ENCODE measurements around the gene AKAP13.
"Not testable (repeated sequence)": the region's sequence is repeated elsewhere in the genome, so short reads cannot be mapped to it uniquely, and the experiment has no call there.

AKAP13 gene

GRCh38 chr15:85639752-85640381, 259.5 kb downstream of the AKAP13 start:
- no peak for DNase-seq

- DNase-seq, result no peak
Measured at GRCh38 chr15:85642065-85642692, 261.8 kb downstream of the AKAP13 start.

GRCh38 chr15:85642693-85643066, 262.3 kb downstream of the AKAP13 start:
- DNase-seq, result no peak

- no peak for DNase-seq
Measured at GRCh38 chr15:85646538-85647091, 266.2 kb downstream of the AKAP13 start.

GRCh38 chr15:85649372-85649771, 269.0 kb downstream of the AKAP13 start:
- no peak for DNase-seq

GRCh38 chr15:85651548-85651947, 271.1 kb downstream of the AKAP13 start:
- no peak for DNase-seq

- DNase-seq, result no peak
Measured at GRCh38 chr15:85652457-85652856, 272.1 kb downstream of the AKAP13 start.

- no peak for DNase-seq
Measured at GRCh38 chr15:85657132-85657531, 276.7 kb downstream of the AKAP13 start.

- DNase-seq, result no peak
Measured at GRCh38 chr15:85658816-85659215, 278.4 kb downstream of the AKAP13 start.

GRCh38 chr15:85661859-85662258, 281.5 kb downstream of the AKAP13 start:
- DNase-seq, result no peak

- not testable (repeated sequence) for DNase-seq
Measured at GRCh38 chr15:85665677-85666076, 285.3 kb downstream of the AKAP13 start.

- no peak for DNase-seq
Measured at GRCh38 chr15:85667491-85668424, 287.4 kb downstream of the AKAP13 start.

GRCh38 chr15:85671156-85671555, 290.8 kb downstream of the AKAP13 start:
- no peak for DNase-seq

- DNase-seq, result no peak
Measured at GRCh38 chr15:85672332-85673084, 292.1 kb downstream of the AKAP13 start.

- no peak for DNase-seq
Measured at GRCh38 chr15:85673326-85673725, 292.9 kb downstream of the AKAP13 start.

- DNase-seq, result no peak
Measured at GRCh38 chr15:85676342-85677098, 296.1 kb downstream of the AKAP13 start.

- DNase-seq, result no peak
Measured at GRCh38 chr15:85679231-85679630, 298.8 kb downstream of the AKAP13 start.

GRCh38 chr15:85681386-85681785, 301.0 kb downstream of the AKAP13 start:
- no peak for DNase-seq

- DNase-seq, result no peak
Measured at GRCh38 chr15:85684174-85684710, 303.8 kb downstream of the AKAP13 start.

GRCh38 chr15:85685356-85685755, 305.0 kb downstream of the AKAP13 start:
- no peak for DNase-seq

- no peak for DNase-seq
Measured at GRCh38 chr15:85687329-85687728, 306.9 kb downstream of the AKAP13 start.

- no peak for DNase-seq
Measured at GRCh38 chr15:85688711-85689110, 308.3 kb downstream of the AKAP13 start.

Measured in activated effector memory CD4-positive, alpha-beta T cell treated with Interleukin-2 at 50 U/mL for 16 hours (primary cell).